Measurements from ENCODE around the gene LIF.
"Not testable (repeated sequence)": the region's sequence is repeated elsewhere in the genome, so short reads cannot be mapped to it uniquely, and the experiment has no call there.

LIF gene

GRCh38 chr22:30224161-30224857, 22.2 kb downstream of the LIF start:
- no peak for DNase-seq

- no peak for DNase-seq
Observed at GRCh38 chr22:30223303-30223702, 23.3 kb downstream of the LIF start.

GRCh38 chr22:30222321-30222720, 24.2 kb downstream of the LIF start:
- DNase-seq, result no peak

GRCh38 chr22:30221121-30221992, 25.2 kb downstream of the LIF start:
- DNase-seq, result no peak

GRCh38 chr22:30220338-30221012, 26.1 kb downstream of the LIF start:
- DNase-seq, result no peak

- no peak for DNase-seq
Observed at GRCh38 chr22:30219668-30220278, 26.8 kb downstream of the LIF start.

GRCh38 chr22:30219049-30219654, 27.4 kb downstream of the LIF start:
- DNase-seq, result no peak

GRCh38 chr22:30217698-30218560, 28.6 kb downstream of the LIF start:
- no peak for DNase-seq

- DNase-seq, result no peak
Observed at GRCh38 chr22:30216710-30217109, 29.8 kb downstream of the LIF start.

GRCh38 chr22:30216272-30216671, 30.3 kb downstream of the LIF start:
- DNase-seq, result not testable (repeated sequence)

- DNase-seq, result no peak
Observed at GRCh38 chr22:30214703-30215407, 31.7 kb downstream of the LIF start.

- DNase-seq, result no peak
Observed at GRCh38 chr22:30212996-30213441, 33.5 kb downstream of the LIF start.

- no peak for DNase-seq
Observed at GRCh38 chr22:30212363-30212995, 34.1 kb downstream of the LIF start.

GRCh38 chr22:30211124-30211820, 35.3 kb downstream of the LIF start:
- no peak for DNase-seq

- no peak for DNase-seq
Observed at GRCh38 chr22:30210235-30210909, 36.2 kb downstream of the LIF start.

GRCh38 chr22:30209642-30210041, 36.9 kb downstream of the LIF start:
- DNase-seq, result no peak

GRCh38 chr22:30208631-30209603, 37.6 kb downstream of the LIF start:
- no peak for DNase-seq

- DNase-seq, result no peak
Observed at GRCh38 chr22:30206944-30207343, 39.6 kb downstream of the LIF start.

Data from NCI-H510A (cell line).